Renal cortical epithelial cell (primary cell): Measurements from ENCODE around the gene RAD51D. TPM values are rescaled to one million over a fixed set of nuclear protein-coding genes. Genes with fewer than 3 reads are reported as not detected.

Source experiments
- total RNA-seq: library from RNA; depleted of rRNA; stranded (reverse); fragments of >200 nt; gene quantifications from 2 replicates; pipeline ENCODE4 v1.2.3, GENCODE V29; 2014

RAD51D gene
- total RNA-seq, 1 donor from 2014 or later = 8.8 TPM

Other genes with a start within 250 kb of the RAD51D start
- gene CCT6B, start 158.4 kb downstream of the RAD51D start, total RNA-seq = 0.85 and 1.4 TPM in 2 replicates
- 9.6 and 16.6 TPM in 2 replicates for gene ZNF830, start 158.3 kb downstream of the RAD51D start, total RNA-seq
- gene LIG3, start 139.3 kb downstream of the RAD51D start, total RNA-seq = 24.3 and 40.8 TPM in 2 replicates
- gene RFFL, start 56.2 kb downstream of the RAD51D start, total RNA-seq = 6.8 and 20.7 TPM in 2 replicates
- not detected in 2 replicates for gene FNDC8, start 1.8 kb upstream of the RAD51D start, total RNA-seq
- gene NLE1, start 22.4 kb upstream of the RAD51D start, total RNA-seq = 18.2 and 28.8 TPM in 2 replicates
- not detected in 2 replicates for gene UNC45B, start 28.0 kb upstream of the RAD51D start, total RNA-seq
- not detected in 2 replicates for gene SLC35G3, start 74.5 kb upstream of the RAD51D start, total RNA-seq
- gene SLFN5, start 123.2 kb upstream of the RAD51D start, total RNA-seq = 67.4 and 82.7 TPM in 2 replicates